ENCODE measurements around the gene PHLDA2. TPM values are rescaled to one million over a fixed set of nuclear protein-coding genes. Genes with fewer than 3 reads are reported as not detected.

The PHLDA2 gene
- total RNA-seq, 2 donors from 2014 or later: 0.96 to 2.8 TPM

DNA sequence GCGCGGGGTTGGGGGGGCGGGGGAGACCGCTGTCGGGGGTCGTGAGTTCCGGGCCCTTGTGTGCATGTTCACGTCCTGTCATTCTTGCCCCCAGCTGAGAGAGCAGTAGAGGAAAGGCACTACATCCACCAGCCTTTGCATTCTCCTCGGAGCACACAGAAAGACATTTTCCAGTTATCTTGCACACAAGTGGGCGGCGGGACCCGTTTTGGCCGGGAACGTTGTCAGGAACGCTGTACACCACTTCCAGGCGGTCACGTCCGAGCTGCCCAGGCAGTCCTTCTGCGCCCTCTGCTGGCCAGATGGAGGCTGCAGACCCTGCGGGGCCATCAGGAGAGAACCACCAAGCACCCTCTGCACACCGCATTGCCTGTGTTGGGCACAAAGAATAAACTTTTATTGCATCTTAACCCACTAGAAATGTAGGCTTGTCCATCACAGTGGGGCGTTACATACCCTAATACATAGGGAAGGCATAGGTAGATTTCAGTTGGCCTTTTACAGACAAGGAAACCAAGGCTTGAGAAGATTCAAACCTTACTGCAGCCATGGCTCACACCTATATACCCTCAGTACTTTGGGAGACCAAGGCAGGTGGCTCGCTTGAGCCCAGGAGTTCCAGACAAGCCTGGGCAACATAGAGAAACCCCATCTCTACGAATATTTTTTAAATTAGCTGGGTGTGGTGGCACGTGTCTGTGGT, 40.8 kb downstream of the PHLDA2 start:
- Mint-ChIP-seq H3K4me1 (peaks cover 24% of the 10 kb centered on the region), H3K4me3 (peak overlapping the region; percentile 64), H3K27ac (peak overlapping the region; percentile 49), H3K27me3 (no peaks in the 10 kb centered on the region), H3K36me3 (ENCODE audit: low read depth) (no peaks in the 10 kb centered on the region)
- DNase-seq: peak; percentile 73 to 89 (median 74)
- ATAC-seq: peak; percentile 33
- no peaks in the 10 kb centered on the region for H3K9me3 ChIP-seq (ENCODE audit: control insufficient read depth, low read length, poor library complexity, severe bottlenecking)

DNA sequence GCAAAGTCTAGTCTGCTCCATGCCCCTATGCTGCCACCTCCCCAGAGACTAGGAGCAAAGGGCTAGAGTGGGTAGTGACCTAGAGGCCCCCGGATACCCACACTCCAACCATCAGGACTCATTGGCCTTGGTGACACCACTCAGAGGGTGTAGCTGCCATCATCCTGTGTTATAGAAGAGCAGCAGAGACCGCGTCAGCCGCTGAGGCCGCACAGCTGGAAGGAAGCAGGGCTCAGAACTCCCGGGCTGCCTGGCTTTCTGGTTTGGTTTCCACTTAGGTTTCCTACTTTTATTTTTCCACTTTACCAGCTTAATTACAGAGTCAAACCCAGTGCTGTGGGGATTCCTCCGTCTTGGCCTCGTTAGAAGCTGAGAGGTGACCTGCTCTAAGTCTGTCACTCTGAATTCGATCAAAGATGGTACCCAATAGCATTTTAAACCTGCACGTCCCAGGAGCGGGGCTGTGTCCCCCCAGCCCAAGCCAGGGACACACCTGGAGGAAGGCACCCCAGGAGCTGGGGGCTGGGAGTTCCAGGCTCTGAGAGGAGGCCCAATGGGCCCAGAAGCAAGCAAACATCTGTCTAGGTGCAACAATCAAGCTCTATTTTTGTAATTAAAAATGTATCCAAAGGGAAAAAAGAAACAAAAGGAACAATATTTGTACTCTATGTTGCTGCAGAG, 41.6 kb downstream of the PHLDA2 start:
- Mint-ChIP-seq H3K4me1 (peaks cover 21% of the 10 kb centered on the region), H3K4me3 (no peak overlapping the region), H3K36me3 (ENCODE audit: low read depth) (no peaks in the 10 kb centered on the region), H3K27ac (peak overlapping the region; percentile 49), H3K27me3 (peaks cover 6% of the 10 kb centered on the region)
- DNase-seq (no peak), ATAC-seq (no peak)
- no peaks in the 10 kb centered on the region for H3K9me3 ChIP-seq (ENCODE audit: control insufficient read depth, low read length, poor library complexity, severe bottlenecking)

DNA sequence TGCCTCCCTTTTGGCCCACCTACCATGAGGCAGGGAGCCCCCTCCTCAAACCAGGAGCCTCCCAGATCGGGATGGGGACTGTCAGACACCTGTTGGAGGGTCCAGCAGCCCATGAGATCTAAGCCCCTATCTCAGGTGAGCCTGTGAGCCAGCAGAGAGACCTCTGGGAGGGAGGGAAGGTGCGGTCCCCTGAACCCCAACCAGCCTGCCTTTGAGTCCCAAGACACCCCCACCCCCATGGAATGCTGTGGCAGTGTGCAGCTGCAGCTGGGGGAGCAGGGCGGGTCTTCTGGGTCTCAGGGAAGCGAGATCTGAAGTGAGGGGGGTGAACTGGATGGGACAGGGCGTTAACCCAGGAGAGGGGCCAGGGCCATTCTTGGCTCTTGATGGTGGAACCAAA, 42.3 kb downstream of the PHLDA2 start:
- no peaks in the 10 kb centered on the region for H3K36me3 Mint-ChIP-seq (ENCODE audit: low read depth)
- peaks cover 21% of the 10 kb centered on the region for H3K4me1 Mint-ChIP-seq
- H3K27ac Mint-ChIP-seq: no peak overlapping the region
- ATAC-seq: no peak
- DNase-seq: no peak
- H3K9me3 ChIP-seq (ENCODE audit: control insufficient read depth, low read length, poor library complexity, severe bottlenecking): no peaks in the 10 kb centered on the region
- H3K27me3 Mint-ChIP-seq: peaks cover 6% of the 10 kb centered on the region
- H3K4me3 Mint-ChIP-seq: peak overlapping the region; percentile 79

DNA sequence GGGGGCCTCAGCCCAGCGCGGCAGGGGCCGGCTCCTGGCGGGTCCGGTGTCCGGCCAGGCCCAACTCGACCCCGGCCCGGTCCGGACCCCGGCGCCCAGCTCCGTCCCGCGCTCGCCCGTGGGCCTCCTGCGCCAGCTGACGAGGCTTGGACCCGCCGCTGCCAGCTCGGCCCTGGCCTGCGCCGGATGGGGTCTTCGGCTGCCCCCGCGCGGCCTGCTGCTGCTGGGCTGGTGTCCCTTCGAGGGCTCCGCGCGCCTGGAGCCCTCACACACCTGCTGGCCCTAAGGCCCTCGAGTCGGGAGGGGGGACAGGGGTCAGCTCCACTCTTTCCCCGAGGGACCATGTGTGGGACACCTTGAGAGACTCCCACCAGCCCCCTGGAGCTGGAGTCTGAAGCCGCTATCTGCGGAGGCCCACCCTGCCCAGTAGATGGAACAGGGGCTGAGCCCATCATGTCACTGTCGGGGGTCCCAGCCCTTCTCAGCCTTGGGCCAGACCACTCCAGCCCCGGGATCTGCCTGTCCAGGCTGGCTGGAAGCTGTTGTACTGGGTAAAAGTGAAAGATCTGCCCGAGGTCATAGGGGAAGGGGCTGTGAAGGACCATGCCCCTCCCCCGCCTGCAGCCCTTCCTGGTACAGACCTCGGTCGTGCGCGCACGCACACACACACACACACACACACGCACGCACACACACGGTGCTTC, 42.9 kb downstream of the PHLDA2 start:
- no peak for ATAC-seq
- H3K4me1 Mint-ChIP-seq: peaks cover 18% of the 10 kb centered on the region
- H3K4me3 Mint-ChIP-seq: peak overlapping the region; percentile 79
- H3K27me3 Mint-ChIP-seq: peaks cover 6% of the 10 kb centered on the region
- H3K9me3 ChIP-seq (ENCODE audit: control insufficient read depth, low read length, poor library complexity, severe bottlenecking): no peaks in the 10 kb centered on the region
- no peaks in the 10 kb centered on the region for H3K36me3 Mint-ChIP-seq (ENCODE audit: low read depth)
- DNase-seq: no peak
- no peak overlapping the region for H3K27ac Mint-ChIP-seq

DNA sequence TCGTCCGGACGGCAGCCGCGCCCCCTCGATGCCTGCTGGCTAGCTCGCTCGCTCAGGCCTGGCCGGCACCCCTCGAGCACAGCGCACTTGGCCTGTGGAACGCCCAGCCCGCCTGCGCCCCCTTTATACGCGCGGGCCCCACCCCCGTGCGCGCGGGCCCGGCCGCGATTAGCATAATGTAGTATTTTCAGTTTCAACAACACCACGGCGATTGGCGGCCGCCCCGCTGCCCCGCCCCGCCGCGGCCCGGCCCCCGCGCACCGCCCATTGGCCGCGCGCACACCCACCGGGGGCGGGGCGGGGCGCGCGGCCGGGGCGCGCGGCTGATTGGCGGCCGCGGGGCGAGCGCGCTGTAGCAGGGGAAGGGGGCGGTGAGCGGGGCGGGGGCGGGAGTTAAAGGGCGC, 43.5 kb downstream of the PHLDA2 start, which contains the start of gene CDKN1C:
TSS of gene CDKN1C (minus strand) at position 98 of the 404 bp plus-strand sequence. CDS start 319 bp downstream, outside the sequence.
- H3K4me3 Mint-ChIP-seq: peak within 1 kb of the TSS; percentile 91
- H3K9me3 ChIP-seq (ENCODE audit: control insufficient read depth, low read length, poor library complexity, severe bottlenecking): no peaks in the 10 kb centered on the region
- DNase-seq (peak; percentile 76 to 86 (median 83)), ATAC-seq (peak; percentile 91)
- peaks cover 10% of the 10 kb centered on the region for H3K27me3 Mint-ChIP-seq
- H3K4me1 Mint-ChIP-seq: peaks cover 18% of the 10 kb centered on the region
- H3K36me3 Mint-ChIP-seq (ENCODE audit: low read depth): no peaks in the 10 kb centered on the region
- no peak within 1 kb of the TSS for H3K27ac Mint-ChIP-seq

DNA sequence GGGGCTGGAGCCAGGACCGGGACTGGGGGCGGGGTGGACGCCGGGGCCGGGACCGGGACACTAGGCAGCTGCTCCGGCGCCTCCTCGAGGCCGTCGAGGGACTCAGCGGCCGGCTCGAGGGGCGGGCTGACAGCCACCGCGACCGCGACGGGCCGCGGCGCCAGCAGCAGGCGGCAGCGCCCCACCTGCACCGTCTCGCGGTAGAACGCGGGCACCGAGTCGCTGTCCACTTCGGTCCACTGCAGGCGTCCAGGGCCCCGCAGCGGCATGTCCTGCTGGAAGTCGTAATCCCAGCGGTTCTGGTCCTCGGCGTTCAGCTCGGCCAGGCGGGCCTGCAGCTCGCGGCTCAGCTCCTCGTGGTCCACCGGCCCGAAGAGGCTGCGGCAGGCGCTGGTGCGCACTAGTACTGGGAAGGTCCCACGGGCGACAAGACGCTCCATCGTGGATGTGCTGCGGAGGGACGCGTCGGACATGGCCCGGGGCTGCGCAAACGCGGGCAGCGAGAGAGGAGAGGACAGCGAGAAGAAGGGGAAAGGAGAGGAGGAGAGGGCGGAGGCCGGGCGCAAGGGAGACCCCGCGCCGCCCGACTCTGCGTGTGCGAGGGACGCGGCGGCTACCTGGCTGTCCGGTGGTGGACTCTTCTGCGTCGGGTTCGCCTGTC, 44.1 kb downstream of the PHLDA2 start:
- ATAC-seq (peak; percentile 9), DNase-seq (peak in 2 of 3 donors; percentile 29 to 35)
- Mint-ChIP-seq H3K27ac (no peak overlapping the region), H3K36me3 (ENCODE audit: low read depth) (no peaks in the 10 kb centered on the region), H3K4me1 (peaks cover 18% of the 10 kb centered on the region), H3K4me3 (peak overlapping the region; percentile 91), H3K27me3 (peaks cover 13% of the 10 kb centered on the region)
- H3K9me3 ChIP-seq (ENCODE audit: control insufficient read depth, low read length, poor library complexity, severe bottlenecking): no peaks in the 10 kb centered on the region

DNA sequence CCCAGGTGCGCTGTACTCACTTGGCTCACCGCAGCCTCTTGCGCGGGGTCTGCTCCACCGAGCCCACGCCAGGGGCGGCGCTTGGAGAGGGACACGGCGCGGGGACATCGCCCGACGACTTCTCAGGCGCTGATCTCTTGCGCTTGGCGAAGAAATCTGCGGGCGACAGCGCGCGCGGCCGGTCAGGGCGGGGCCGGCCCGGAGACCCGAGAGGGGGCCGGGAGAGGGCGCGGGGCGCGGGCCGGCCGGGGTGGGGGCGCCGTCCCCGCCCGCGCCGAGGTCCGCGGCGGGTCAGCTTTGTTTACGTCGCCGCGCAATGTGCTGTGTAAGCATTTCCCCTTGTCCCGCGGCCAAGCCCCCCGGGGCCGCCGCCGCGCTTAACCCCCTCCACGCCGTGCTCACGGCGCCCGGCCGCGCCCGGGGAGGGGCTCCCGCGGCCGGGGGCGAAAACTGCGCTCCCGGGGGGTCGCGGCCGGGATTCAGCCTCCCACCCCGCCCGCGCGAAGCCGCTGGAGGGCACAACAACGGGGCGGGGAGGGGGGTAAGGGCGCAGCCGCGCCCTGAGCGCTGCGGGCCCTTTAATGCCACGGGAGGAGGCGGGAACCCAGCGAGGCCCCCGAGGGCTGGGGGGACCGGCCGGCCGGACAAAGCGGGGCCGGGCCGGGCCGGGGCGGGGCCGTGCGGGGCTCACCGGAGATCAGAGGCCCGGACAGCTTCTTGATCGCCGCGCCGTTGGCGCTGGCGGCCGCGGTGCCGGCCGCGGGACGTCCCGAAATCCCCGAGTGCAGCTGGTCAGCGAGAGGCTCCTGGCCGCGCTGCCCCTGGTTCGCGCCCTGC, 45.0 kb downstream of the PHLDA2 start:
- ATAC-seq: no peak
- Mint-ChIP-seq H3K27ac (no peak overlapping the region), H3K27me3 (peaks cover 13% of the 10 kb centered on the region), H3K4me1 (peaks cover 18% of the 10 kb centered on the region), H3K36me3 (ENCODE audit: low read depth) (no peaks in the 10 kb centered on the region), H3K4me3 (peak overlapping the region; percentile 86)
- no peak for DNase-seq
- H3K9me3 ChIP-seq (ENCODE audit: control insufficient read depth, low read length, poor library complexity, severe bottlenecking): no peaks in the 10 kb centered on the region

DNA sequence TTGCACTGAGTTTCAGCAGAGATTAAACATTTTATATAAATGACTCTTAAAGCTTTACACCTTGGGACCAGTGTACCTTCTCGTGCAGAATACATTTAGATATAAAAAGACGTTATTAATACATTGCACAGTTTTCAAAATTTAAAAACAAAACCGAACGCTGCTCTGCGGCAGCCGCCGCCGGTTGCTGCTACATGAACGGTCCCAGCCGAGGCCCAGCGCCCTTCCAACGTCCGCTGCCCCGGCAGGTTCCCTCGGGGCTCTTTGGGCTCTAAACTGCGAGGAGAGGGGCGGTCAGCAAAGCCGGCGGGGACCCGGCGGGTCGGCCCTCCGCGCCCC, 45.6 kb downstream of the PHLDA2 start:
- H3K9me3 ChIP-seq (ENCODE audit: control insufficient read depth, low read length, poor library complexity, severe bottlenecking): no peaks in the 10 kb centered on the region
- Mint-ChIP-seq H3K36me3 (ENCODE audit: low read depth) (no peaks in the 10 kb centered on the region), H3K4me1 (peaks cover 18% of the 10 kb centered on the region), H3K4me3 (peak overlapping the region; percentile 86), H3K27ac (no peak overlapping the region), H3K27me3 (peaks cover 13% of the 10 kb centered on the region)
- no peak for DNase-seq
- no peak for ATAC-seq

DNA sequence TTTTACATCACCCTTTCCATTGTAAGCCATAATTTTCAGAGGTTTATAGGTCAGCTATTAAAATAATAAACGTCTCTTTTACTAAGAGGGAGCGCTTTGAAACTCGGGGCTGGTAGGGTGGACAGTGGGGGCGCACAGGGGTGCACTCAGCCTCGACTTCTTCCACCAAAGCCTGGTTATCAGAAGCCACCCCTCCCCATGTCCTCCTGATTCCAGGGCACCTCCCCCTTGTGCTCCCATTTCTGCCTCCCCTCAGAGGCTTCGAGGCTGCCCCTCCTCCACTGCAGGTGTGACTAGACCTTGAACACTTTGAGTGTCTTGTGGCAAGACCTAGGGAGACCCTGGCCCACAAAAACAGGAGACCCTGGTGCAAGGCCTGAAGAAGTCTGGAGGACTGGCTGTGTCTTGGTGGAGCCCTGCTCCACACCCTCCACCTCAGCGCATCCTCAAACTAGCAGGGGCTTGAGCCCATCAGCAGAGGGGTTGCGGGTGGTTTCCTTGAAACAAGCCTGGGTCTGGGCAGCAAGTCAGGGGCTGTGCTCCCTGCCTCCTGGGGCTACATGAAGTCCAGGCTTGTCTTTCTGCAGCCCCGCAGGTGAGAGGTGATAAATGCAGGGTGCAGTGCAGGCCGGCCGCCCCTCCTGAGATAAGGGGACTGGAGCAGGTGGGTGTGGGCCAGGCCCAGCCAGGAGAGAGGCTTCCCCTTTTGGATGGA, 46.7 kb downstream of the PHLDA2 start:
- no peaks in the 10 kb centered on the region for H3K36me3 Mint-ChIP-seq (ENCODE audit: low read depth)
- peaks cover 12% of the 10 kb centered on the region for H3K4me1 Mint-ChIP-seq
- peak overlapping the region; percentile 86 for H3K4me3 Mint-ChIP-seq
- DNase-seq (no peak), ATAC-seq (no peak)
- peaks cover 13% of the 10 kb centered on the region for H3K27me3 Mint-ChIP-seq
- peak overlapping the region; percentile 63 for H3K27ac Mint-ChIP-seq
- no peaks in the 10 kb centered on the region for H3K9me3 ChIP-seq (ENCODE audit: control insufficient read depth, low read length, poor library complexity, severe bottlenecking)

DNA sequence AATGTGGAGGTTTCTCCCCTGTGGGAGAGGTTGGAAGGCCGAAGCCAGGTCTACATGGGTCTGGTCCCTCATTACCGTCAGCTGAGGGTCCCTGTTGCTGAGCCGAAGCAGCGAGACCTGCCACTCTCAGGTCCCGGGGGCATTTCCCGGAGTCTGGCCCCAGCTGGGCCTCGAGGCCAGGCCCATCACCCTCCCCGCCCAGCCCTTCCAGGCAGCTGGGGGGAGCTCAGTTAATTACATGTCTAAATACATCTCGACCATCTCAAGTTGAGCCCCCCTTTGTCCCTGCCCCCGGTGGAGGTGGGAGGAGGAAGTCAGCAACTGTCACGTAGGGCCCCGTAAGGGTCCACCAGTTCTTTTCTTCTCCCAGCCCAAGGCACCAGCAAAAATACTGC, 47.2 kb downstream of the PHLDA2 start:
- H3K4me3 Mint-ChIP-seq: no peak overlapping the region
- no peaks in the 10 kb centered on the region for H3K9me3 ChIP-seq (ENCODE audit: control insufficient read depth, low read length, poor library complexity, severe bottlenecking)
- DNase-seq: no peak
- H3K36me3 Mint-ChIP-seq (ENCODE audit: low read depth): no peaks in the 10 kb centered on the region
- H3K27me3 Mint-ChIP-seq: peaks cover 13% of the 10 kb centered on the region
- H3K27ac Mint-ChIP-seq: no peak overlapping the region
- no peak for ATAC-seq
- H3K4me1 Mint-ChIP-seq: peaks cover 8% of the 10 kb centered on the region

DNA sequence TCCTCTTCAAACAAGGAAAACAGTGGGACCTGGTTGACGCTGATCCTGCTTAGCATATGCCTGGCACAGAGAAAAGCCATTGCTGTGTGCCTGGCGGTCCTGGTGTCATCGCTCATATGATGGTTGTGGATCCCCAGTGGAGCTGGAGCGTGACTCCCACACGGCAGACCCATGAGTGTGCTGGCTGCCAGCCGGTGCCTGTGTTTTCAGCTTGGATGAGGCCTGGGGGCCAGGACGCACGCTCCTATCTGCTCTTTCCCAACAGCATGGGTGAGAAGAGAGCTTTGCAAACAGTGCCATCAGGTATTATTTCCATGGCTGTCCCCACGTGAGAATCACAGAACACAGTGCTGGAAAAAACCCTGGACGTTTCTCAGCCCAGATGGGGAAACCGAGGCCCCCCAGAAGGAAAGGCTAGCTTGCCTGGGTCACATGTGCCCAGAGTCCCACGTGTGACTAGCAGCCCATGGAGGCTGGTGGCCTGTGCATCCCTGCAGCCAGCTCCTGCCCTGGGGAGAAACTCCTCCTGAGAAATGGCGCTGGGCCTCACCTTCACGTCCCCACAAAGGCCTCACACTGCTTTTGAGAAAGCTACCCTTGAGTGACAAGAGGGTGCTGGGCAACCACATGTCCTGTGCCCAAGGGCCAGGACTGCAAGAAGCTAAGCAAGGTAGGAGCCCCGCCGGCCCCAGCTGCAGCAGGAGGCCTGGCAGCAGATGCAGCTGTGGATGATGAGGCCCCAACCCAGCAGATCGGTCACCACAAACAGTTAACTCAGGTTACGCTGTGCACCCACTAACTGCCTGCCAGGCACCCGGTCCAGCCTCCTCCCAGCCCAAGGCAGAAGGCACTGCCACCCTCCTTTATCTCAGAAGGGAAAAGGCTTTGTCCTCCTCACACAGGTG, 47.9 kb downstream of the PHLDA2 start:
- DNase-seq (no peak), ATAC-seq (no peak)
- no peaks in the 10 kb centered on the region for H3K9me3 ChIP-seq (ENCODE audit: control insufficient read depth, low read length, poor library complexity, severe bottlenecking)
- H3K27ac Mint-ChIP-seq: peak overlapping the region; percentile 43
- no peaks in the 10 kb centered on the region for H3K36me3 Mint-ChIP-seq (ENCODE audit: low read depth)
- H3K4me1 Mint-ChIP-seq: peaks cover 4% of the 10 kb centered on the region
- H3K27me3 Mint-ChIP-seq: peaks cover 13% of the 10 kb centered on the region
- no peak overlapping the region for H3K4me3 Mint-ChIP-seq
